Thyroid gland (tissue), 4 donors: ENCODE results near the gene ANKRD39. TPM values are rescaled to one million over a fixed set of nuclear protein-coding genes. Genes with fewer than 3 reads are reported as not detected.

Experiments used
- DNase-seq, 2 donors: peaks; one replicate each; pipeline ENCODE4 v3.0.0-alpha.2; 2019
- H3K27ac ChIP-seq, 3 donors: fragments of 200-600 bp; sonication (generic); 1 replicate in 2 of 3; 2 replicates in 1 of 3; pipeline ENCODE4 v1.5.1; 2016 to 2019; ENCODE audit warnings: mild to moderate bottlenecking in 1 of 3, moderate library complexity in 1 of 3
- H3K27me3 ChIP-seq: fragments of 200-600 bp; sonication (generic); one replicate; pipeline ENCODE4 v1.5.1; 2019
- H3K36me3 ChIP-seq, 2 donors: fragments of 200-600 bp; sonication (generic); one replicate each; pipeline ENCODE4 v1.5.1; 2016 to 2019
- H3K4me1 ChIP-seq, 2 donors: fragments of 200-600 bp; sonication (generic); one replicate each; pipeline ENCODE4 v1.5.1; 2017 to 2019
- H3K4me3 ChIP-seq, 3 donors: fragments of 200-600 bp; sonication (generic); replicated peaks in 1 of 3; 1 replicate in 2 of 3; 2 replicates in 1 of 3; pipeline ENCODE4 v1.5.1; 2016; ENCODE audit warnings: mild to moderate bottlenecking in 1 of 3
- H3K9me3 ChIP-seq: fragments of 200-600 bp; sonication (generic); one replicate; pipeline ENCODE4 v1.5.1; 2017
- CTCF ChIP-seq, 6 experiments: fragments of 200-600 bp in 3 of 6; fragments of 450-650 bp in 3 of 6; sonication (generic) in 3 of 6; IDR thresholded peaks; one replicate each; pipeline ENCODE4 v1.5.1; 2016 to 2019; ENCODE audit warnings: antibody characterized with exemption in 6 of 6, mild to moderate bottlenecking in 2 of 6, inconsistent platforms in 1 of 6, moderate library complexity in 1 of 6
- POLR2A ChIP-seq, 2 donors: fragments of 450-650 bp; IDR thresholded peaks; one replicate each; pipeline ENCODE4 v1.6.1; 2017; ENCODE audit warnings: antibody characterized with exemption in 2 of 2, mild to moderate bottlenecking in 2 of 2, moderate library complexity in 1 of 2
- WGBS, 2 donors: methylation state at CpG; one replicate each; pipeline ENCODE4 v1.1.5; 2017; 5-methylcytosine and 5-hydroxymethylcytosine counted together
- intact Hi-C: fragments of 100-400 bp; cut with DNase I; formaldehyde crosslinking; loops from one replicate; pipeline ENCODE4 v1.15.1; 2023
- total RNA-seq, 4 donors: library from RNA; depleted of rRNA; stranded (reverse); fragments of >200 nt; gene quantifications; one replicate each; pipeline ENCODE4 v1.2.3, GENCODE V29; 2016

The ANKRD39 gene
- total RNA-seq, 4 donors from 2014 or later, result 11.6 to 25.7 (median 14.1) TPM

GRCh38 chr2:96887493-96888012 lies 29.7 kb upstream of the ANKRD39 start:
- no peak for DNase-seq
- WGBS, 2 donors, result 68% methylated on average over 17 to 18 of the region's 18 CpGs
- no peak overlapping the region for H3K27ac ChIP-seq
- H3K36me3 ChIP-seq, result no peaks in the 10 kb centered on the region
- intact Hi-C loops, result no loop called here
- no peaks in the 10 kb centered on the region for H3K27me3 ChIP-seq
- no peaks in the 10 kb centered on the region for H3K9me3 ChIP-seq
- peaks cover 9 to 35% of the 10 kb centered on the region in 2 donors for H3K4me1 ChIP-seq
- H3K4me3 ChIP-seq, result no peak overlapping the region
- no peak for TF ChIP-seq POLR2A (IDR thresholded peaks at IDR 0.05)
- no peak for TF ChIP-seq CTCF (IDR thresholded peaks at IDR 0.05)

GRCh38 chr2:96885432-96886347 lies 27.9 kb upstream of the ANKRD39 start:
- peaks cover 9 to 21% of the 10 kb centered on the region in 2 donors for H3K4me1 ChIP-seq
- H3K27me3 ChIP-seq, result no peaks in the 10 kb centered on the region
- H3K36me3 ChIP-seq, result no peaks in the 10 kb centered on the region
- no peak for DNase-seq
- intact Hi-C loops, result no loop called here
- 94 to 97% methylated on average over 15 to 20 of the region's 23 CpGs for WGBS, 2 donors
- H3K27ac ChIP-seq, result no peak overlapping the region
- no peaks in the 10 kb centered on the region for H3K9me3 ChIP-seq
- TF ChIP-seq POLR2A (IDR thresholded peaks at IDR 0.05), result no peak
- H3K4me3 ChIP-seq, result no peak overlapping the region

GRCh38 chr2:96884299-96885094 lies 26.7 kb upstream of the ANKRD39 start:
- H3K27ac ChIP-seq, result no peak overlapping the region
- WGBS, 2 donors, result 87 to 89% methylated on average over 17 to 18 of the region's 19 CpGs
- H3K36me3 ChIP-seq, result no peaks in the 10 kb centered on the region
- no peaks in the 10 kb centered on the region for H3K9me3 ChIP-seq
- H3K4me1 ChIP-seq, result peaks cover 9 to 17% of the 10 kb centered on the region in 2 donors
- intact Hi-C loops, result no loop called here
- no peak overlapping the region for H3K4me3 ChIP-seq
- no peak for DNase-seq
- no peak for TF ChIP-seq POLR2A (IDR thresholded peaks at IDR 0.05)
- TF ChIP-seq CTCF (IDR thresholded peaks at IDR 0.05), result no peak
- H3K27me3 ChIP-seq, result no peaks in the 10 kb centered on the region

GRCh38 chr2:96883306-96883705 lies 25.5 kb upstream of the ANKRD39 start:
- Histone ChIP-seq H3K36me3 (no peaks in the 10 kb centered on the region), H3K27me3 (no peaks in the 10 kb centered on the region), H3K9me3 (no peaks in the 10 kb centered on the region), H3K27ac (no peak overlapping the region), H3K4me1 (peaks cover 5 to 10% of the 10 kb centered on the region in 2 donors), H3K4me3 (no peak overlapping the region)
- TF ChIP-seq POLR2A (IDR thresholded peaks at IDR 0.05) (no peak), CTCF (IDR thresholded peaks at IDR 0.05) (no peak)
- intact Hi-C loops, result no loop called here
- no peak for DNase-seq
- WGBS, 2 donors, result 86 to 87% methylated on average over 9 of the region's 9 CpGs

- no peaks in the 10 kb centered on the region for H3K9me3 ChIP-seq
- H3K27ac ChIP-seq, result no peak overlapping the region
- WGBS, 2 donors, result 89% methylated on average over 7 to 8 of the region's 8 CpGs
Measured at GRCh38 chr2:96882906-96883305, 25.1 kb upstream of the ANKRD39 start.

More at GRCh38 chr2:96882906-96883305, 25.1 kb upstream of the ANKRD39 start:
- DNase-seq, result no peak
- Histone ChIP-seq H3K27me3 (no peaks in the 10 kb centered on the region), H3K4me1 (peaks cover under 1 to 6% of the 10 kb centered on the region in 2 donors), H3K36me3 (no peaks in the 10 kb centered on the region), H3K4me3 (no peak overlapping the region)
- TF ChIP-seq CTCF (IDR thresholded peaks at IDR 0.05) (no peak), POLR2A (IDR thresholded peaks at IDR 0.05) (no peak)
- intact Hi-C loops, result no loop called here
